K562 (cell line): ENCODE measurements around the gene ZNF354B. TPM values are rescaled to one million over a fixed set of nuclear protein-coding genes. Genes with fewer than 3 reads are reported as not detected.

ENCODE experiments used
- ATAC-seq: fragments of 200-7000 bp; cut with Tn5 transposase; 3 replicates; pipeline ENCODE4 v1.9.1; 2020; ENCODE audit warnings: moderate library complexity
- BruUV-seq: library from RNA; stranded (reverse); fragments of 400-500 nt; replicated peaks from 2 replicates; lab custom pipeline; 2021; lab: Mats Ljungman, UMichigan
- CTCF ChIA-PET: fragments of 300-600 bp; formaldehyde crosslinking; extraction: SDS; loops from one replicate; lab custom pipeline; 2021; ENCODE audit warnings: low intra/inter-chr PET ratio; lab: Yijun Ruan, JAX
- POLR2A ChIA-PET: fragments of 300-600, 350-650 bp; sonication (Branson Sonifier 250); formaldehyde crosslinking; extraction: SDS; loops from one replicate; lab custom pipeline; 2021; ENCODE audit warnings: antibody characterized with exemption, inconsistent platforms; lab: Yijun Ruan, JAX
- DNase-seq, 4 experiments: peaks; one replicate each; pipeline versions ENCODE4 v3.0.0 to v3.0.0-alpha.2; 2011 to 2018; ENCODE audit warnings: low spot score in 3 of 4, mixed read lengths in 3 of 4; ENCODE audit errors: extremely low read depth in 1 of 4
- FAIRE-seq: peaks from 2 replicates; lab custom pipeline; 2011; peaks lifted over from hg19 to GRCh38; lab: Jason Lieb, UNC
- H2AFZ ChIP-seq: 2 replicates; pipeline ENCODE4 v1.6.0; 2011; ENCODE audit warnings: low read depth, low read length, control low read depth, inconsistent platforms
- H3K27ac ChIP-seq: fragments of 200-600 bp; 3 replicates; pipeline ENCODE4 v1.8.0; 2011; ENCODE audit warnings: low read depth, mild to moderate bottlenecking, control low read depth, inconsistent platforms, low read length, moderate library complexity, mixed read lengths; ENCODE audit errors: extremely low read depth
- H3K27me3 ChIP-seq, 2 experiments: fragments of 300-600 bp in 1 of 2; 2 replicates in 1 of 2; 3 replicates in 1 of 2; pipeline versions ENCODE4 v1.6.0 to v1.8.0; 2011; ENCODE audit warnings: inconsistent platforms in 2 of 2, low read length in 2 of 2, mild to moderate bottlenecking in 1 of 2, mixed read lengths in 1 of 2, moderate library complexity in 1 of 2; ENCODE audit not compliant: control insufficient read depth in 2 of 2, insufficient read depth in 2 of 2
- H3K36me3 ChIP-seq: fragments of 300-600 bp; 3 replicates; pipeline ENCODE4 v1.8.0; 2011; ENCODE audit warnings: mild to moderate bottlenecking, low read length, inconsistent platforms; ENCODE audit not compliant: control insufficient read depth, insufficient read depth
- H3K4me1 ChIP-seq, 2 experiments: fragments of 200-600 bp in 1 of 2; replicated peaks in 1 of 2; 2 replicates in 1 of 2; 3 replicates in 1 of 2; pipeline versions ENCODE4 v1.5.1 to v1.8.0; 2011; ENCODE audit warnings: inconsistent platforms in 2 of 2, low read length in 2 of 2, mild to moderate bottlenecking in 1 of 2, mixed read lengths in 1 of 2, moderate library complexity in 1 of 2; ENCODE audit not compliant: control insufficient read depth in 2 of 2, insufficient read depth in 2 of 2
- H3K4me2 ChIP-seq: 2 replicates; pipeline ENCODE4 v1.6.1; 2011; ENCODE audit warnings: low read length, control low read depth, inconsistent platforms, mixed read lengths; ENCODE audit not compliant: insufficient read depth
- H3K4me3 ChIP-seq: fragments of 200-600 bp; sonication (generic), shearing (Covaris generic); 2 replicates; pipeline ENCODE4 v1.5.1; 2016; ENCODE audit warnings: control low read depth, inconsistent platforms
- H3K79me2 ChIP-seq: fragments of 200-600 bp; 3 replicates; pipeline ENCODE4 v1.8.0; 2011; ENCODE audit warnings: low read length, inconsistent platforms; ENCODE audit not compliant: control insufficient read depth, insufficient read depth
- H3K9ac ChIP-seq, 2 experiments: 2 replicates each; pipeline versions ENCODE4 v1.6.0 to v1.6.1; 2011; ENCODE audit warnings: low read depth in 2 of 2, low read length in 2 of 2, control low read depth in 1 of 2, inconsistent platforms in 1 of 2, mild to moderate bottlenecking in 1 of 2, mixed read lengths in 1 of 2; ENCODE audit not compliant: insufficient read depth in 1 of 2
- H3K9me1 ChIP-seq: one replicate; pipeline ENCODE4 v1.6.0; 2011; ENCODE audit warnings: inconsistent platforms, mild to moderate bottlenecking, low read length, moderate library complexity; ENCODE audit not compliant: control insufficient read depth, insufficient read depth
- H3K9me3 ChIP-seq: replicated peaks from 2 replicates; pipeline ENCODE4 v1.5.1; 2011; ENCODE audit warnings: low read depth, low read length, inconsistent platforms; ENCODE audit not compliant: control insufficient read depth, insufficient read depth
- H4K20me1 ChIP-seq: replicated peaks from 2 replicates; pipeline ENCODE4 v1.6.1; 2011; ENCODE audit warnings: low read length, inconsistent platforms, mixed read lengths; ENCODE audit not compliant: control insufficient read depth, insufficient read depth
- DNMT1 ChIP-seq: fragments of 450-650 bp; IDR thresholded peaks from 2 replicates; pipeline ENCODE4 v1.6.1; 2016; ENCODE audit warnings: antibody characterized with exemption, mild to moderate bottlenecking
- MAFK ChIP-seq: IDR thresholded peaks from 2 replicates; pipeline ENCODE4 v1.6.1; 2011; ENCODE audit warnings: low read length, improper control_type of control experiment
- MIER1 ChIP-seq: fragments of 450-650 bp; IDR thresholded peaks from 2 replicates; pipeline ENCODE4 v1.6.1; 2016; ENCODE audit warnings: antibody characterized with exemption, mild to moderate bottlenecking, low read depth
- PTRF ChIP-seq: fragments of 450-650 bp; IDR thresholded peaks from 2 replicates; pipeline ENCODE4 v1.6.1; 2016; ENCODE audit warnings: mild to moderate bottlenecking, missing genetic modification characterization, missing compliant biosample characterization
- RBM22 ChIP-seq: fragments of 200-400 bp; formaldehyde crosslinking; IDR thresholded peaks from 2 replicates; pipeline ENCODE4 v1.6.1; 2018; ENCODE audit warnings: low read length, low read depth; ENCODE audit not compliant: poor library complexity, severe bottlenecking
- ZNF212 ChIP-seq: fragments of 450-650 bp; formaldehyde crosslinking; IDR thresholded peaks from 2 replicates; pipeline ENCODE4 v1.4.0; 2020; ENCODE audit warnings: mild to moderate bottlenecking
- ZNF583 ChIP-seq: fragments of 250-450 bp; sonication (Bioruptor Pico); IDR thresholded peaks from 2 replicates; pipeline ENCODE4 v1.4.0; 2020
- ZNF584 ChIP-seq: fragments of 200-800 bp; sonication (Bioruptor generic); IDR thresholded peaks from 2 replicates; pipeline ENCODE4 v1.6.1; 2016; ENCODE audit warnings: low read depth, mild to moderate bottlenecking, missing genetic modification characterization, missing compliant biosample characterization
- WGBS: fragments of 100-300 bp; shearing (Covaris generic); methylation state at CpG from one replicate; pipeline ENCODE4 v1.1.6; 2016; ENCODE audit warnings: low coverage, mixed read lengths; ENCODE audit not compliant: insufficient coverage; ENCODE audit errors: missing lambda C conversion rate; 5-methylcytosine and 5-hydroxymethylcytosine counted together
- in situ Hi-C: fragments of 300-500 bp; cut with MboI; formaldehyde crosslinking; loops from 4 replicates; pipeline ENCODE4 v1.15.0; 2018; ENCODE audit warnings: inconsistent platforms, mixed read lengths
- intact Hi-C: fragments of 100-400 bp; cut with micrococcal nuclease; formaldehyde crosslinking; loops from 2 replicates; pipeline ENCODE4 v1.14.2; 2022
- polyA plus RNA-seq, 8 experiments: library from polyadenylated mRNA; depleted of rRNA in 4 of 8; stranded (reverse) in 5 of 8; unstranded in 3 of 8; fragments of >200 nt; fragmentation: Nextera tagmentation in 2 of 8; fragmentation: Illumina TruSeq in 1 of 8; extraction: Ambion mirVana in 2 of 8; extraction: Trizol in 1 of 8; gene quantifications; 2 replicates each; pipeline versions ENCODE4 v1.2.1 to v1.2.3, GENCODE V29; 2011 to 2014; ENCODE audit warnings: inconsistent platforms in 1 of 8, missing spikeins in 1 of 8
- total RNA-seq, 7 experiments: library from RNA; depleted of rRNA in 6 of 7; stranded (reverse); fragments of >200 nt in 6 of 7; fragmentation: Illumina TruSeq in 2 of 7; extraction: Trizol in 2 of 7; gene quantifications; 2 replicates each; pipeline versions ENCODE4 v1.2.1 to v1.2.3, GENCODE V29; 2011 to 2021; ENCODE audit warnings: low replicate concordance in 1 of 7

ZNF354B gene
- total and polyA plus RNA-seq, 9 of the 15 experiments (the other 6 are each of a cell fraction or from before 2014, with no cell fraction given): 1.8 to 18.3 (median 11.2) TPM

- intact Hi-C loops: no loop called here
- H3K9me3 ChIP-seq: no peaks in the 10 kb centered on the region
- TF ChIP-seq ZNF583 (CRISPR knock-in tag): no peak
- TF ChIP-seq PTRF (tag): no peak
- TF ChIP-seq ZNF212 (CRISPR knock-in tag): no peak
- no peak for TF ChIP-seq MAFK
- no peak for TF ChIP-seq MIER1
- TF ChIP-seq ZNF584 (CRISPR knock-in tag): no peak
- TF ChIP-seq RBM22: no peak
- no peak for TF ChIP-seq DNMT1
- TF ChIP-seq, all 486 proteins: peak for 0
- CTCF ChIA-PET: no interaction called here
- Histone ChIP-seq H3K79me2 (no peaks in the 10 kb centered on the region), H3K36me3 (no peaks in the 10 kb centered on the region), H3K27me3 (peaks cover 15 to 40% of the 10 kb centered on the region in 2 experiments; a peak in 4 of 5 replicates), H4K20me1 (no peaks in the 10 kb centered on the region), H2AFZ (no peak overlapping the region), H3K9ac (no peak overlapping the region), H3K4me2 (no peak overlapping the region), H3K27ac (no peak overlapping the region), H3K4me1 (peaks cover 4 to 6% of the 10 kb centered on the region in 2 experiments; a peak in 3 of 5 replicates), H3K9me1 (no peaks in the 10 kb centered on the region), H3K4me3 (no peak overlapping the region)
- no peak for DNase-seq
- BruUV-seq: no TSS peak
- 5% methylated on average over 3 of the region's 3 CpGs for WGBS
- no peak for FAIRE-seq
- in situ Hi-C loops: no loop called here
- POLR2A ChIA-PET: no interaction called here
- ATAC-seq: no peak
Measured at GRCh38 chr5:178851951-178852350, 7.8 kb upstream of the ZNF354B start.
